Measurements from ENCODE around the gene NEK11. TPM values are rescaled to one million over a fixed set of nuclear protein-coding genes. Genes with fewer than 3 reads are reported as not detected.

NEK11 gene
- total and polyA plus RNA-seq, 9 of the 15 experiments (the other 6 are each of a cell fraction or from before 2014, with no cell fraction given): 0.28 to 1.5 (median 0.87) TPM

DNA sequence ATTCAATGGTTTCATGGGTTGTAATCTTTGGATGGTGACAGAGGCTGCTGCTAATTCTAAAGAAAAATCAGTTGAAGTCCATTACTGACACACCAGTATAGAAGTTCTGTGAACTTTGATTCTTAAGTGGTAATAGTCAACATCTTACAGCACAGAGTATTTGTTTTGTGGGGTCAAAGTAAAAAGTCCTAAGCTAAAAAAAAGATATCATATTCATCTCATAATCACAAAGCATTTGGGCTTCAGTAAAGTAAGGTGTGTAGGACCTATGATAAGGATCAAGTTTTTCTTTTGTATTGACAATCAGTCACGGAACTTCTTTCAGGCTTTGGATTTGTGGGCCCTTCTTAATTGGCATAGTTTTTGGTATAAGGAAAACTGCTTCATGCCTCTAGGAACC is 1.1 kb upstream of the NEK11 start:
- 45% methylated on average over 1 of the region's 1 CpG for WGBS (ENCODE audit: insufficient coverage, low coverage, missing lambda C conversion rate)

More for the DNA sequence above, 1.1 kb upstream of the NEK11 start:
- no peak for DNase-seq (ENCODE audit: extremely low read depth in 1 of 4, low spot score in 3 of 4)
- no peak overlapping the region for H3K27ac ChIP-seq (ENCODE audit: extremely low read depth, low read depth, low read length)
- in situ Hi-C loops (cut with MboI) (loop anchor here (25.0 kb wide), 2 partner anchors 462 to 987 kb away; no protein-coding TSS in a partner anchor), intact Hi-C loops (cut with micrococcal nuclease) (loop anchor here (10.0 kb wide), 3 partner anchors 131 to 331 kb away; partner anchors contain the start of genes ATP2C1 and PIK3R4)
- H3K4me1 ChIP-seq (replicated peaks in 1 of 2; ENCODE audit: control insufficient read depth in 2 of 2, insufficient read depth in 2 of 2, low read length in 2 of 2): peaks cover 4 to 6% of the 10 kb centered on the region in 2 experiments; a peak in 3 of 5 replicates
- ChIA-PET CTCF (ENCODE audit: low intra/inter-chr PET ratio) (no interaction called here), POLR2A (no interaction called here)
- H3K36me3 ChIP-seq (ENCODE audit: control insufficient read depth, insufficient read depth, low read length): peaks cover 18% of the 10 kb centered on the region; the same call in 2 of the 3 replicates
- H3K79me2 ChIP-seq (ENCODE audit: control insufficient read depth, insufficient read depth, low read length): peaks cover 3% of the 10 kb centered on the region; the same call in 1 of the 3 replicates
- no peak for ATAC-seq
- no peaks in the 10 kb centered on the region for H3K9me3 ChIP-seq (replicated peaks; ENCODE audit: control insufficient read depth, insufficient read depth, low read depth, low read length)
- TF ChIP-seq FOXA3 (CRISPR knock-in tag; conservative IDR thresholded peaks at IDR 0.05 in 1 of 2, IDR thresholded peaks at IDR 0.05 in 1 of 2): no peak
- TF ChIP-seq DNMT1 (IDR thresholded peaks at IDR 0.05): no peak
- TF ChIP-seq ZNF551 (CRISPR knock-in tag; IDR thresholded peaks at IDR 0.05): no peak
- TF ChIP-seq HDAC1 (IDR thresholded peaks at IDR 0.05): no peak
- TF ChIP-seq, protein P1, sequence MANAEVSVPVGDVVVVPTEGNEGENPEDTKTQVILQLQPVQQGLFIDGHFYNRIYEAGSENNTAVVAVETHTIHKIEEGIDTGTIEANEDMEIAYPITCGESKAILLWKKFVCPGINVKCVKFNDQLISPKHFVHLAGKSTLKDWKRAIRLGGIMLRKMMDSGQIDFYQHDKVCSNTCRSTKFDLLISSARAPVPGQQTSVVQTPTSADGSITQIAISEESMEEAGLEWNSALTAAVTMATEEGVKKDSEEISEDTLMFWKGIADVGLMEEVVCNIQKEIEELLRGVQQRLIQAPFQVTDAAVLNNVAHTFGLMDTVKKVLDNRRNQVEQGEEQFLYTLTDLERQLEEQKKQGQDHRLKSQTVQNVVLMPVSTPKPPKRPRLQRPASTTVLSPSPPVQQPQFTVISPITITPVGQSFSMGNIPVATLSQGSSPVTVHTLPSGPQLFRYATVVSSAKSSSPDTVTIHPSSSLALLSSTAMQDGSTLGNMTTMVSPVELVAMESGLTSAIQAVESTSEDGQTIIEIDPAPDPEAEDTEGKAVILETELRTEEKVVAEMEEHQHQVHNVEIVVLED (CRISPR knock-in tag; IDR thresholded peaks at IDR 0.05): no peak
- TF ChIP-seq ZNF311 (CRISPR knock-in tag; IDR thresholded peaks at IDR 0.05): no peak
- FAIRE-seq: peak; percentile 26
- no peaks in the 10 kb centered on the region for H3K9me1 ChIP-seq (ENCODE audit: control insufficient read depth, insufficient read depth, low read length)
- no peaks in the 10 kb centered on the region for H4K20me1 ChIP-seq (replicated peaks; ENCODE audit: control insufficient read depth, insufficient read depth, low read length)
- no TSS peak for BruUV-seq (replicated peaks)
- peak overlapping the region; percentile 55; the same call in 1 of the 2 replicates for H3K4me3 ChIP-seq
- H2AFZ ChIP-seq (ENCODE audit: low read depth, low read length): no peak overlapping the region
- peak overlapping the region in 1 of 2 experiments; percentile 78; a peak in 1 of 4 replicates for H3K9ac ChIP-seq (ENCODE audit: insufficient read depth in 1 of 2, low read depth in 2 of 2, low read length in 2 of 2)
- H3K4me2 ChIP-seq (ENCODE audit: insufficient read depth, low read length): peak overlapping the region; percentile 87
- H3K27me3 ChIP-seq (ENCODE audit: control insufficient read depth in 2 of 2, insufficient read depth in 2 of 2, low read length in 2 of 2): no peaks in the 10 kb centered on the region
